GM21786 (cell line): Measurements from ENCODE around the gene HPD.

Source experiments
- ATAC-seq: cut with Tn5 transposase; IDR thresholded peaks from one replicate; pipeline ENCODE4 v1.9.1; 2021; ENCODE audit not compliant: unreplicated experiment

HPD gene

DNA sequence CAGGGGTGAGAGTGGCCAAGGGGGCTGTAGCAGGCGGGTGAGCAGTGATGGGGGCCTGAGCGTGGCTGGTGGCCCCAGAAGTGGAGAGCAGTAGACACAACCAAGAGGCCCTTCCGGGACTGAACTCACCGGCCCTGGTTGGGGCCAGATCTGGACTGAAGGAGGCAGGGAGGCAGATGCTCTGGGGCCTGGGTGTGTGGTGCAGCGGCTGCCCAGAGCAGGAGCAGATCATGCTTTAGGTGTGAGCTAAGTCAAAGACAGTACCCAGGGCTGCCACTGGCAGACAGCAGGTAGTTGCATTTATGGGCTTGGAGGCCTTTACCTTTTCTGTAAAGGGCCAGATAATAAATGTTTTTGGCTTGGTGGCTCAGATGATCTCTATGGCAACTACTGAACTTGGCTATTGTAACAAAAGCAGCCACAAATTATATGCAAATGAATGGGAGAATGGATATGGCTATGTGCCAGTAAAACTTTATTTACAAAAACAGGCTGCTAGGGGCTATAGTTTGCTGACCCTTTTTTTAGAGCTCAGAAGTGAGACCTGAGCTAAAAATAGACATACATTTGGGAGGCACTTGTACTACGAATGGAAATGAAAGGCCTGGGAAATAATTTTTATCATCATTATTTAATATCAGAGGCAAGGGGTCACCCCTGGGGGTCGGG lies 29.3 kb downstream of the HPD start:
- no peak for ATAC-seq

DNA sequence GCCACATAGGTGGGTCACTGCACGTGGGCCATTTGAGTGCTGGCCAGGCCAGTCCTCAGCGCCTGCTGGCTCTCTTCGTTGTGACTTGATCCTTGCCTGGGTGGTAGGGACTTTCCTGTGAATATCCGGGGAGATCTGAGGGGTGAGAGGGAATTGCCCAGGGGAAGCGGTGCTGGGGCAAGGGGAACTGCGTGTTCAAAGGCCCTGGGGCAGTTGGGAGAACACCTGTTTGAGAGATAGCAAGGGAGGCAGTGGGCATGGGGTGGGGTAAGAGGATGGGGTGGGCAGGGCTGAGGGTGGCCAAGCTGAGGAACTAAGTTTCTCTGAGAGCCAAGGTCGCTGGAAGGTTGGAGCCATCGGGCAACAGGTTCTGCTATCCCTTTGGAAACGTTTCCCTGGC lies 29.8 kb downstream of the HPD start:
- ATAC-seq = no peak

DNA sequence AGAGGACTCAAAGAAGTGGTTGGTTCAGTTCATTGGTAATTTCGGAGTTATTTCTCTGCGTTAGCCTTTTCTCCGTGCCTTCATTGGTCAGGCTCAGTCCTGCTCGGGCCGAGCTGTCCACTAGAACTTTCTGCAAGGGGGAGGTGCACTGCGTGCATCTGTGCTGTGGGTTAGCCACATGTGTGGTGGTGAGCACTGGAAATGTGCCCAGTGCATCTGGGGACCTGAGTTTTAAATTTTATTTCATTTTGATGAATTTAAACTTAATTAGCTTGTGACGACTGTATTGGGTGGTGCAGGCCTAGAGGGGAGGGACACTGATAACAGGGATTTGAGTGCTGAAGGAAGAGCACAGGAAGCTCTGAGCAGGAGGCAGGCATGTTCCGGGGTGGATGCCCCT lies 30.4 kb downstream of the HPD start:
- no peak for ATAC-seq

DNA sequence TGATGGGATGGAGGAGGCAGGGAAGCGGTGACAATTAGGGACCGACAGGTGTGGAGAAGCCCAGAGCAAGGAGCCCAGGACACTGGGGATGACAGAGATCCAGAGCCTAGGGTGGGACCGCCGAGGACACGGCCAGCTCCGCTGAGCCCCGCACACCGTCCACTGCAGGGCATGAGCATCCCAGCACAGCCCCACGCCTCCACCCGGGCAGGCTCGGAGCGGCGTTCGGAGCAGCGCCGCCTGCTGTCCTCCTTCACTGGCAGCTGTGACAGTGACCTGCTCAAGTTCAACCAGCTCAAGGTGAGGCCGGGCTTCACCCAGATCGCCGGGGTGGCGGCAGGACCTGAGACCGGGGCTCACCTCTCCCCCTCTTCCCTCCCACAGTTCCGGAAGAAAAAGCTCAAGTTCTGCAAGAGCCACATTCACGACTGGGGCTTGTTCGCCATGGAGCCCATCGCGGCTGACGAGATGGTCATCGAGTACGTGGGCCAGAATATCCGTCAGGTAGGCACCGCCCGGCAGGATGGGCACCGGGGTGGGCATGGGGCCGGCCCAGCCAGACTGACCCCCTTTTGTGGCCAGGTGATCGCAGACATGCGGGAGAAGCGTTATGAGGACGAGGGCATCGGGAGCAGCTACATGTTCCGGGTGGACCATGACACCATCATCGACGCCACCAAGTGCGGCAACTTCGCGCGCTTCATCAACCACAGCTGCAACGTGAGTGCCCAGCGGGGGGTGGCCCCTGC lies 31.1 kb downstream of the HPD start:
- ATAC-seq = no peak

DNA sequence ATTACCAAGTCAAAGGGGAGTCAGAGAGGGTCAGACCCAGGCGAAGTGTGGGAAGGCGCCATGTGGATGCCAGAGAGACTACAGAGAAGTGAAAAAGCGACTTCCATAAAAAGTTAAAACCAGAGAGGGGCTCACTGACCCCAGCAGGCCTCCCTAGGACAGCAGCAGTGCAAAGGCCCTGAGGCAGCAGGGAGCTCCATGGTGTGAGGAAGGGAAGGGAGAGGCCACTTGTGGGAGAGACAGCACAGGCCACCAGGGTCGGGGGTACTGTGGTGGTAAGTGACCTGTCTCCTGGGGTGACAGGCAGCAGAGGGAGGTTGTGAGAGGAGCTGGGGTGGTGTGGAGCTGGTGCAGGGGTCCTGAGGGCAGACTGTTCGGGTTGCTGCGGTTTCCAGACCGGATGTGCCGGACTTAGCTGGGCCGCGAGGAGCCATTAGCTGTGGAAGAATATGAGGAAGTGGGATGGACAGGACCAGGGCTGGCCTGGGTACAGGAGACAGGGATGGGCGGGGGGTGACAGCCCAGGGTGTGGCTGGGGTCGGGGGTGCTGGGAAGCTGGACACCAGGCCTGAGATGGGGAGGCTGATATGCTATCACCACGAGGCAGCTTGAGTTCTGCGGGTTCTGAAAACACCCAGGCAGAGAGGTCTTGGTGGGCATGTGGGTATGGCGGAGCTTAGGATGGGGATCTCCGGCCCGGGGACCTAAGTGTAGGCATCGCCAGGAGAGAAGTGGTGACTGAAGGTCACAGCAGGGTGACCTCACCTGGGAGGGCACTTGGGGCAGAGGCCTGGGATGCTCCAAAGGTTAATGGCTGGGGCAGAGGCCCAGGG lies 32.1 kb downstream of the HPD start:
- ATAC-seq = no peak

DNA sequence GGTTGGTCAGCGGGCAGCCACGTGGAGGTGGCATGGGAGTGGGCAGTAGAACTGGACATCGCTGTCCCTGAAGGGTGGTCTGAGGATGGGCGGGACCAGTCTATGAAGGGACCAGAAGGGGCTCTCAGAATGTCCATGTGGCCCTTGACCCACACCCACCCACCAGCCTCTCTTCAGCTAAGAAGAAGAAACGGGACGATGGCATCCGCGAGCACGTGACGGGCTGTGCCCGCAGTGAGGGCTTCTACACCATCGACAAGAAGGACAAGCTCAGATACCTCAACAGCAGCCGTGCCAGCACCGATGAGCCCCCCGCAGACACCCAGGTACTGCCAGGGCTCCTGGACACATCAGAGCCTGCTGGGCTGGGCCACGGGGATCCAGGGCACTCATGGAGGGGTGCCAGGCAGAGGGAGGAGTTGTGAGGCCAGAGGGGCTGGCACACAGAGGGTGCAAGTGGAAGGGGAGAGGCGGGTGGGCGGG lies 33.6 kb downstream of the HPD start:
- no peak for ATAC-seq

DNA sequence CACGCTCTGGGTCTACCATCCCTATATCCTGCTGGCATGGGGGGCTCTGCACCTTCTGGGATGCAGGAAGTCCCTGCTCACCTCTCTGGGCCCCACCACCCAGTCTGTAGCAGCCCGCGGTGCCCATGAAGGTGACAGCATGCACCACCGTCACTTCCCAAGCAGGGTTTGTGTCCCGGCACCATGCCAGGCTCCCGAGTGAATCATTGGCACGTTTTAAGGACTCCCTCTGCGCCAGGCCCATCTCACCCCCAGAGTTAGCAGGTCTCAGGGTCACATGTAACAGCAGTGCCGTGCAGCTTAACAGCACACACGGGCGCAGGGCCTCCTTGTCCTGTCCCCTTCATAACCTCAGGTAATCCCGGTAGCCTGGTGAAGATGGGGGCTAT lies 34.9 kb downstream of the HPD start:
- ATAC-seq = no peak

DNA sequence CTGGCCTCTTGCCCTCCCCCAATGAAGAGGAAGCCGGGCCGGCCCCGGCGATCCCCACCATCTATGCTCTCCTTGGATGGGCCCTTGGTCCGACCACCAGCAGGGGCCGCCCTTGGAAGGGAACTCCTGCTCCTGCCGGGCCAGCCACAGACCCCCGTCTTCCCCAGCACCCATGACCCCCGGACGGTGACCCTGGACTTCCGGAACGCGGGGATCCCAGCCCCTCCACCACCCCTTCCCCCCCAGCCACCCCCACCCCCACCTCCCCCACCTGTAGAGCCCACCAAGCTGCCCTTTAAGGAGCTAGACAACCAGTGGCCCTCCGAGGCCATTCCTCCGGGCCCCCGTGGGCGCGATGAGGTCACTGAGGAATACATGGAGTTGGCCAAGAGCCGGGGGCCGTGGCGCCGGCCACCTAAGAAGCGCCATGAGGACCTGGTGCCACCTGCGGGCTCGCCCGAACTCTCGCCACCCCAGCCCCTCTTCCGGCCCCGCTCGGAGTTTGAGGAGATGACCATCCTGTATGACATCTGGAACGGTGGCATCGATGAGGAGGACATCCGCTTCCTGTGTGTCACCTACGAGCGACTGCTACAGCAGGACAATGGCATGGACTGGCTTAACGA lies 35.4 kb downstream of the HPD start:
- no peak for ATAC-seq

DNA sequence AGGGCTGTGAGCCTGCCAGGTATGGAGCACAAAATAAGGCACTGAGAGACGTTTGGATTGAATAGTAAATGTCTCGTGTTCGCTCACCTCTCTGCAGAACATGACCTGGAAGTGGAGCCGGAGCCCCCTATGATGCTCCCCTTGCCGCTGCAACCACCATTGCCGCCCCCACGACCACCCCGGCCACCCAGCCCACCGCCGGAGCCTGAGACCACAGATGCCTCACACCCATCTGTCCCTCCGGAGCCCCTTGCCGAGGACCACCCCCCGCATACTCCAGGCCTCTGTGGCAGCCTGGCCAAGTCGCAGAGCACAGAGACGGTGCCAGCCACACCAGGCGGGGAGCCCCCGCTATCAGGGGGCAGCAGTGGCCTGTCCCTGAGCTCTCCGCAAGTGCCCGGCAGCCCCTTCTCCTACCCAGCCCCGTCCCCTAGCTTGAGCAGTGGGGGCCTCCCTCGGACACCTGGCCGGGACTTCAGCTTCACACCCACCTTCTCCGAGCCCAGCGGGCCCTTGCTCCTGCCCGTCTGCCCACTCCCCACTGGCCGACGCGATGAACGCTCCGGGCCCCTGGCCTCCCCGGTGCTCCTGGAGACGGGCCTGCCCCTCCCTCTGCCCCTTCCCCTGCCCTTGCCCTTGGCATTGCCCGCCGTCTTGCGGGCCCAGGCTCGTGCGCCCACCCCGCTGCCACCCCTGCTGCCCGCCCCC lies 36.1 kb downstream of the HPD start:
- ATAC-seq = no peak

DNA sequence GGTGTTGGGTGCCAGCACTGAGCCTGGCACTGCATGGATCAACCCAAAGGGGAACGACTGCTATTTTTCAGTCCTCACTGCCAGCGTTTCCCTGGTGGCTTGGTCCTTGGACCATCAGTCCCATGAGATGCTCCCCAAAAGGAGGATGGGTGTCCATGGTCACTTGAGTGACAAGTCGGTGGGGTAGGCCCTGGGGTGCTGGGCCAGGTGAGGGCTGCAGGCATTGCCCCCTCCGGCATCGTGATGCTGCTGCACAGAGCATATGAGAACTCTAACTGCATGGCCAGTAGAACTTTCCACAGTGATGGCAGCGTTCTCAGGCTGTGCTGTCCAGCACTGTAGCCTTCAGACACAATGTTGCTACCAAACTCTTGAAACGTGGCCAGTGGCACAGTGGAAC lies 38.6 kb downstream of the HPD start:
- ATAC-seq = no peak

DNA sequence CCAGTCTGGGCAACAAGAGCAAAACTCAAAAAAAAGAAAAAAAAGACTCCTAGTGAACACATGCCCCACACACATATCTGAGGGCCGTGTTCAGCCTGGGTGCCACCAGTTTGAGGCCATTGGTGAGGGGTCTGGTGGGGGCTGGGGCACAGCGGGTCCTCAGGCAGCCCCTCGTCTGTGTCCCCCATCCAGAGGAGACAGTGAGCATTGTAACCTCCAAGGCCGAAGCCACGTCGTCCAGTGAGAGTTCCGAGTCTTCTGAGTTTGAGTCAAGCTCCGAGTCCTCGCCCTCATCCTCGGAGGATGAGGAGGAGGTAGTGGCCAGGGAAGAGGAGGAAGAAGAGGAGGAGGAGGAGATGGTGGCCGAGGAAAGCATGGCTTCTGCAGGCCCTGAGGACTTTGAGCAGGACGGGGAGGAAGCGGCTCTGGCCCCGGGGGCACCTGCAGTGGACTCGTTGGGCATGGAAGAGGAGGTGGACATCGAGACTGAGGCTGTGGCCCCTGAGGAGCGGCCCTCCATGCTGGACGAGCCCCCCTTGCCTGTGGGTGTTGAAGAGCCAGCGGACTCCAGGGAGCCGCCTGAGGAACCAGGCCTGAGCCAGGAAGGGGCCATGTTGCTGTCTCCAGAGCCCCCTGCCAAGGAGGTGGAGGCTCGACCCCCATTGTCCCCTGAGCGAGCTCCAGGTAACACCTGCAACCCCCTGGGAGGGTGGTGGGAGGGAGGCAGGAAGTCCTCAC lies 39.3 kb downstream of the HPD start:
- ATAC-seq = no peak

DNA sequence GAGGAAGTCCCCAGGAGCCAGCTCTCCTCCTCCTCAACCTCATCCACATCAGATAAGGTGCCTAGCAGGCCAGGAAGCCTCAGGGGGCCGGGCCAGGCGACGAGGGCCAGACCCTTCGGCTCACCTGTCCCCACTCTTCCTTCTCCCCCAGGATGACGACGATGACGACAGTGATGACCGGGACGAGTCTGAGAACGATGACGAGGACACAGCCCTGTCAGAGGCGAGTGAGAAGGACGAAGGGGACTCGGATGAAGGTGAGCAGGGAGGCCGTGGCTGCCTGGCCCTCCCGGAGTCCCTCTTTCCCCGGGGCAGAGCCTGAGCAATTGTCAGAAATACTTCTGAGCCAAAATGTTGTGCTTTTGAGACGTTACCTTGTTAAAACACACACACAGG lies 41.0 kb downstream of the HPD start:
- ATAC-seq = no peak

DNA sequence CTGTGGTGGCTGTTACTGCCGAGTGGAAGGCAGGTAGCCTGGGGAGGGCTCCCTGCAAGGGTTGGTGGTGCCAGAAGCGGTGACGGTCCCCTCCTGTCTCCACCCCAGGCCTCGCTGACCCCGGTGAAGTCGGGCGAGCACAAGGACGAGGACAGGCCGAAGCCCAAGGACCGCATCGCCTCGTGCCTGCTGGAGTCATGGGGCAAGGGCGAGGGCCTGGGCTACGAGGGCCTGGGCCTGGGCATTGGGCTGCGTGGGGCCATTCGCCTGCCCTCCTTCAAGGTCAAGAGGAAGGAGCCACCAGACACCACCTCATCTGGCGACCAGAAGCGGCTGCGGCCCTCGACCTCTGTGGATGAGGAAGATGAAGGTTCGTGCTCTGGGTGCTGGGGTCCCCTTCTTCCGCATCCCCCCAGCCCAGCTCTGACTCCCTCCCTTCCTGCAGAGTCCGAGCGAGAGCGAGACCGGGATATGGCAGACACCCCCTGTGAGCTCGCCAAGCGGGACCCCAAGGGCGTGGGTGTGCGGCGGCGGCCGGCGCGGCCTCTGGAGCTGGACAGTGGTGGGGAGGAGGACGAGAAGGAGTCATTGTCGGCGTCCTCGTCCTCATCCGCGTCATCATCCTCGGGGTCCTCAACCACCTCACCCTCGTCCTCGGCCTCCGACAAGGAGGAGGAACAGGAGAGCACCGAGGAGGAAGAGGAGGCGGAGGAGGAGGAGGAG lies 41.6 kb downstream of the HPD start:
- ATAC-seq = no peak

DNA sequence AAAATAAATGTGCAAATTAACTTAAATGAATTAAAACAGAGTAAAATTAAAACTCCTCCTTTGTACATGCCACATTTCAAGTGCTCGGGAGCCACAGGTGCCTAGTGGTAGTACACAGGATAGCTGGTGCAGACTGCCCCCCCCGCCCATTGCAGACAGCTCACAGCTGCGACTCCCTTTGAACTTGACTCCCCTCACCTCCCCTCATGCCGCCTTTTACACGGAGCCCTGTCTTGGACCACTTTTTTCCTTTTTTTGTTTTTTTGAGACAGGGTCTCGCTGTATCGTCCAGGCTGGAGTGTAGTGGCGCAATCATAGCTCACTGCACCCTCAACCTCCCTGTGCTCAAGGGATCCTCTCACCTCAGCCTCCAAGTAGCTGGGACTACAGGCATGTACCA lies 43.4 kb downstream of the HPD start:
- no peak for ATAC-seq

DNA sequence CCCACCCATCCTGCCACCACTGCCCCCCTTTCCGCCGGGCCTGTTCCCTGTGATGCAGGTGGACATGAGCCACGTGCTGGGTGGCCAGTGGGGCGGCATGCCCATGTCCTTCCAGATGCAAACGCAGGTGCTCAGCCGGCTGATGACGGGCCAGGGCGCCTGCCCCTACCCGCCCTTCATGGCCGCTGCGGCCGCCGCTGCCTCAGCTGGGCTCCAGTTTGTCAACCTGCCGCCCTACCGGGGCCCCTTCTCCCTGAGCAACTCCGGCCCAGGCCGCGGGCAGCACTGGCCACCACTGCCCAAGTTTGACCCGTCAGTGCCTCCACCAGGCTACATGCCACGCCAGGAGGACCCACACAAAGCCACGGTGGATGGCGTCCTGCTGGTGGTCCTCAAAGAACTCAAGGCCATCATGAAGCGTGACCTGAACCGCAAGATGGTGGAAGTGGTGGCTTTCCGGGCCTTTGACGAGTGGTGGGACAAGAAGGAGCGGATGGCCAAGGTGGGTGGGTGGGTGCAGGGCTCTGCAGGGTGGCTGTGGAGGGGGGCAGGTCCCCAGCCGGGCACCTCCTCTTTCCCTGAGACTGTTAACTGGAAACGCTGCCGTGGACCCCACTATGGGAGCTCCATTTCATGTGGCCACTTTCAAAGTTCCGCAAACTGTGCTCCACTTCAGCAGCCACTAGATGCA lies 44.1 kb downstream of the HPD start:
- no peak for ATAC-seq

DNA sequence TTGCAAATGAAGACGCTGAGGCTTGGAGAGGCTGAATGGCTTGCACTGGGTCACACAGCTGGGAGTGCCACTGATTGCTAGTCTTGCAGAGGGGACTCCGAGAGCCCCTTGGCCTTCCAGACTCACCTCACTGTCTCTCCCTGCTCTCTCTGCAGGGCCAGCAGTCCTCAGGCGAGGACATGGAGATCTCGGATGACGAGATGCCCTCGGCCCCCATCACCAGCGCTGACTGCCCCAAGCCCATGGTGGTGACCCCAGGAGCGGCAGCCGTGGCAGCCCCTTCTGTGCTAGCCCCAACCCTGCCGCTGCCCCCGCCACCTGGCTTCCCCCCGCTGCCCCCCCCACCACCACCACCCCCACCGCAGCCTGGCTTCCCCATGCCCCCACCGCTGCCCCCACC lies 44.7 kb downstream of the HPD start:
- no peak for ATAC-seq

DNA sequence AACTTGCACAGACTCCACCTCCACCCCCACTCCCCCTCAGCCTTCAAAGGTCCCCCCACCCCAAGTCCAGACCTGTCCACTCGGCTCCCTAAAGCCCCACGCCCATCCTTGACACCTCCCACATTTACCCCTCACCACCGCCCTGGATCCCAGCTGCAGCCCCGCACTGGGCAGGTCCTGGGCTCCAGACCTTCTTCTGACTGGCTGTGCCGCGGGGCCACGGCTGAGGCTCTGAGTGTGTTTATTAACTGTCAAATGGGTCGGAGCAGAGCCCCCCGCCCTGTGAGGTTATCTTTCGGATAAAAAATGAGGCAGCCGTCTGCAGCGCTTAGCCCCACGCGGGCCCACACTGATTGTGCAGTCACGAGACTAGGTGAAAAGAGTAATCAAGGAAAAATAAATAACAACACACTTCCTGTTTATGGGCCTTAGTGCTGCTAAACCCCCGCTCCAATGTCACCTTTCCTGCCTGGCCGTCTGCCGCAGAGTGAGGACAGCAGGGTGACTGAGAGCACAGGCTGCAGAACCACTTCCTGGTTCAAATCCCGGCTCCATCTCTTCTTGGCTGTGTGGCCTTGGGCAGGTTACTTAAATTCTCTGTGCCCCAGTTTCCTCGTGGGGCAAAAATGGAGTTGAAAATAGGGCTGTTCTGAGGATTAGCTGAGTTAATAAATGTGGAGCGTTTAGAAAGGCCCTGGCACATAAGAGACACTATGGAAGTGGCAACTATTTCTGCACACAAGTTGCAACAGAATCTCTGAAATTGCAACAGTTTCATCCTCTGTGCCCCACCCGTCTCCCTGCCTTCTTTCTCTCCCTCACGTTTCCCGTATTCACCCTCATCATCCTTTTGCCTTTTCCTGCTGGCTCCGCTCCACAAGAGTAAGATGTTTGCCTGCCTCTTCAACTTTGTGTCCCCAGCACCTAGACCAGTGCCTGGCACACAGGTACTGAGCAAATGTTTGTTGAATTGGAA lies 45.5 kb downstream of the HPD start:
- no peak for ATAC-seq
